HG03575 (cell line): ENCODE data around the gene PRIMPOL.

ENCODE experiments used
- ATAC-seq: cut with Tn5 transposase; IDR thresholded peaks from one replicate; pipeline ENCODE4 v1.9.1; 2021; ENCODE audit not compliant: unreplicated experiment, insufficient number of reproducible peaks, low FRiP score; ENCODE audit errors: extremely low read depth

The PRIMPOL gene

GRCh38 chr4:184660978-184661377, 11.4 kb downstream of the PRIMPOL start:
- no peak for ATAC-seq

GRCh38 chr4:184662236-184662635, 12.7 kb downstream of the PRIMPOL start:
- ATAC-seq: no peak

- no peak for ATAC-seq
These were observed 15.1 kb downstream of the PRIMPOL start for GRCh38 chr4:184664445-184665210.

GRCh38 chr4:184666670-184667069, 17.1 kb downstream of the PRIMPOL start:
- no peak for ATAC-seq

GRCh38 chr4:184668096-184668495, 18.6 kb downstream of the PRIMPOL start:
- ATAC-seq: no peak

- ATAC-seq: no peak
These were observed 19.1 kb downstream of the PRIMPOL start for GRCh38 chr4:184668511-184669114.

GRCh38 chr4:184669251-184669650, 19.7 kb downstream of the PRIMPOL start:
- no peak for ATAC-seq

- no peak for ATAC-seq
These were observed 21.6 kb downstream of the PRIMPOL start for GRCh38 chr4:184671101-184671500.

GRCh38 chr4:184672741-184673140, 23.2 kb downstream of the PRIMPOL start:
- no peak for ATAC-seq

GRCh38 chr4:184674011-184674410, 24.5 kb downstream of the PRIMPOL start:
- no peak for ATAC-seq

- ATAC-seq: no peak
These were observed 25.5 kb downstream of the PRIMPOL start for GRCh38 chr4:184675018-184675417.

GRCh38 chr4:184675821-184676492, 26.4 kb downstream of the PRIMPOL start:
- ATAC-seq: no peak

GRCh38 chr4:184680698-184681097, 31.2 kb downstream of the PRIMPOL start:
- no peak for ATAC-seq

- no peak for ATAC-seq
These were observed 32.4 kb downstream of the PRIMPOL start for GRCh38 chr4:184681916-184682315.

- ATAC-seq: no peak
These were observed 35.1 kb downstream of the PRIMPOL start for GRCh38 chr4:184684491-184685189.

- no peak for ATAC-seq
These were observed 38.5 kb downstream of the PRIMPOL start for GRCh38 chr4:184688005-184688404.

GRCh38 chr4:184688447-184688846, 38.9 kb downstream of the PRIMPOL start:
- no peak for ATAC-seq

GRCh38 chr4:184689681-184690080, 40.1 kb downstream of the PRIMPOL start:
- no peak for ATAC-seq

GRCh38 chr4:184693056-184693455, 43.5 kb downstream of the PRIMPOL start:
- ATAC-seq: no peak
